GM21381 (cell line): ENCODE results near the gene TTYH3.
"Not testable (repeated sequence)": the region's sequence is repeated elsewhere in the genome, so short reads cannot be mapped to it uniquely, and the experiment has no call there.

Source experiments
- ATAC-seq: cut with Tn5 transposase; IDR thresholded peaks from one replicate; pipeline ENCODE4 v1.9.1; 2021; ENCODE audit warnings: mild to moderate bottlenecking, moderate library complexity; ENCODE audit not compliant: unreplicated experiment

Gene TTYH3

DNA sequence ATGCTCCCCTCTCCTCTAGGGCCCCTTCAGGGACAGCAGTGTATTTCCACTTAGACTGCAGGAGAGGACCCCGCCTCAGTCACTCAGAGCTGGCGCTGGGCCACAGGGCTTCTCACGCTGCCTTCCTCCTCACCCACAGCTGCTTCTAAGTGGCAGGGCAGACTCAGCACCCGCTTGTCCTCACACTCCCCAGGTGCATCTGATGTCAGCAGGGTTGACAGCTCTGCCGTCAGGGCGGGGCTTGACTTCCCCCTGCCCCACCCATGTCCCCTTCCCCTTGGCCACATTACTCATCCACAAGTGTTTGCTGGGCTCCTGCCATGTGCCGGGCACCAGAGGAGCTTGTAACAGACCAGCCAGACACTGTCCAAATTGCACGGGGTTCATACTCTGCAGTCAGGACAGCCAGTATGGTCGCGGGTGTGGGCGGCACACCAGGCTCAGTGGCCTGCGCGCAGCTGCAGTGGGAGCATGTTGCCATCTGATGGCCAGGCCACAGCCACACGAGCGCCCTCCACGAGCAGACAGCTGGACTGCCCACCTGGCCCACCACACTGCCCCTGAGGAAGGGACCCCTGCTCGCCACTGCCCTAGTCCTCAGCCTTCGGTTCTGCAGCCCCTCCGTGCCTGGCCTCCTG lies 29.3 kb upstream of the TTYH3 start:
- no peak for ATAC-seq

DNA sequence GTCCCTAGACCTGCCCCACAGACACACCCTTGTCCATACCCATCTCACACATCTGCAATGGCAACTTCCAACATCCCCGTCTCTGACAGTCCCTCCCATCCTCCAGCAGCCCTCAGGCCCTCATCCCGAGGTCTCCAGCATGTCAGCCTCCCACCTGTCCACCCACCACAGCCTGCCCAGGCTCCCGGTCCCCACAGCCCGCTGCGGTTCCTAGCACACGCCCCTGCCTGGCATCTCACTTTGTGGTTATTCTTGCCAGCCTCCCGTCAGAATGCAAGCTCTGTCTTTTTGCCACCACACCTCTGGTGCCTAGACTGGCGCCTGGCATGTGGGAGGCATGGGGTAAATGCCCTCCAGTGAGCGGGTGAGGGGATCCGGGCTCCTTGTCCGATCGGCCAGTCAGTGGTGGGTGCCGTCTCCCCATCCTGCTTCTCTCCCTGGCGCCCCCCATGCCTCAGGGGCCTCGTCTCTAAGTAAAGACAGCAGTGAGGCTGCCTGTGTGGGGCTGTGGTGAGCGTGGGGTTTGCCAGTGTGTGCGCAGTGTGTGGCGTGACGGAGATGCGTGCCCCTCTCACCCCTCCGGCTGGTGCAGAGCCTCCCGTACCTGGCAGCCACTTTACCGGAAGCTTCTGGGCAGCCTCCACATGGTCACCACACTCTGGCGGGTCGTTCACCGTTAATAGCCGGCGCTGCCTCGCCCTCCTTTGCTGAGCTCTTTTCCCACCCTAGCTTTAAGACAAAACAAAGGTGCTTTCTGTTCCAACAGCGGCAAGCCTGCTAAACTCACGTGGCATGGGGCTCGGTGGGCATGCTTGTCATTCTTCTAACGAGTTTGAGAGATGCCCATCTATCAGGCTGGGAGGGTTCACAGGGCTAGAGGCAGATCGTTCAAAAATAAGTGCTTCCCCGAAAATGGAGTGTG lies 28.5 kb upstream of the TTYH3 start:
- no peak for ATAC-seq

DNA sequence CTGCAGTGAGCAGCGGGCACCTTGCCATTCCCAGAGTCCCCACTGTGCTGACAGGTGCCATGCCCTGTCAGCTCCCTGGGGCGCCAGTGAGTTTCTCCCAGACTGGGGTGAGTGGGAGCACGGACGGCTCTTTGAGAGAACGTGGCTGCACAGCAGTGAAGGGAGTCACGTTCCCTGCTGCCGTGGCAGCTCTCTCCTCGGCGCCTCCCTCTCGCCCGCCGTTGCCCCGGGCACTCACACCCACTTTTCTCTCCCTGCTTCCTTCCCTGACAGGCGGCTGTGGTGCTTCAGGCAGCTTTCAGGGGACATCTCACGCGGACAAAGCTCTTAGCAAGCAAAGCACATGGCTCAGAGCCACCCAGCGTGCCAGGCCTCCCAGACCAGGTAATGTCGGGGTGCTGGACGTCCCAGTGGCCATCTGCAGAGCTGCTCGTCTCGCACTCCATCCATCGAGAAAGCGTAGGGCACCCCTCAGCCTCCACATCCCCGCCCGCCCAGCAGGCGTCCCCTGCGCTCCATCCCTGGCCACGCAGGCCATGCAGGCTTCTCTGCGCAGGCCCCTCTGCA lies 27.1 kb upstream of the TTYH3 start:
- ATAC-seq, result no peak

DNA sequence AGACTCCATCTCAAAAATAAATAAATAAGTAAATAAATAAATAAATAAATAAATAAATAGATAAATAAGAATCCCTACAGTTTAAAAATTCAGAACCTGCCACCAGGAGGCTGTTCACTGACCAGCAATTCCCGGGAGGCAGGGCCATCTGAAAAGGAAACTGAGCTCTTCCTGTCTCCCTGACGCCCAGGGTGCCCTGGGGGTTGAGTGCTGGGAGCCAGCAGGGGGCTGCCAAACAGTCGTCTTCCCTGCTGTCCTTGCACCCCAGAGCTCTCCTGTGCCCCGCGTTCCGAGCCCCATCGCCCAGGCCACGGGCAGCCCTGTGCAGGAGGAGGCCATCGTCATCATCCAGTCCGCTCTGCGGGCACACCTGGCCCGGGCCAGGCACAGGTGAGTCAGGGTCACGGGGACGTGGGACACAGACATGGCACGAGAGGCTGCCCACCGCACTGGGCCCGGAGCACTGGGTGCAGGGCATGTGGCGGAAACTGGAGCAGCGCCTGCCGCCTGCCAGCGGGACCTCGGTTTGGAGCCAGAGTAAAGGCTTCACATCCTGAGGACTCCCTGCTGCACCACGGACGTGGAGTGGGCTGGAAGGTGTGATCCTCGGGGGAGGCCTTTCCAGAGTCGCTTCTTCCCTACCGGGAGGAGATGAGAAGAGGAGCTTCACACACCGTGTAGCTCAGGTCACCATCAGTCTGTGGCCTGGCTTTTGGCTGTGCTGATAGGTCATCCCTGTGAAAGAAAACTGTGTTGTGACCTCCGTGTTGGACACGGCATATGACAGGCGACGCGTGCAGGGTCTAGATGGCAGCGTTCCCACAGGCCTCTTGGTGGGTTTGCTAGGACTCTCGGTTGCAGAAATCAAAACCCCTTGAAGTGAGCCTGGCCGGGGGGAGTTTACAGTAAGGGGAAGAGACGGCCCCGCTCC lies 25.9 kb upstream of the TTYH3 start:
- no peak for ATAC-seq

DNA sequence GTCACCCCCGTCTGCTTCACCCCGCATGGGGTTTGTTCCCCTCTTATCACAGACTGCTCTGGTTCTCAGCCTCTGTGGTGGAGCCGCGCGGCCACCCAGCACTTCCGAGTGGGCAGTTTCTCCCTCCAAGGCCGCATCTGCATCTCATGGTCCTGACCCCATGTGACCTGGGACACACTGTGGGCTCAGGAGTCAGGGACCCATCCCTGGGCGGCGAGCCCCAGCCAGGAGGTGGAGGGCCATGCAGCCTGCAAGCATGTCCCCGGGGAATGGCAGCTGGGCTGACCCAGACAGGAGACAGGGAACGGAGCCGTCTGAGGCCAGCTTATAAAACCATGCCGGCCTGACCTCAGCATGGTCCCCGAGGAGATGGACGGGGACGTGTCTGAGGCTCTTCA lies 25.2 kb upstream of the TTYH3 start:
- ATAC-seq, result no peak

DNA sequence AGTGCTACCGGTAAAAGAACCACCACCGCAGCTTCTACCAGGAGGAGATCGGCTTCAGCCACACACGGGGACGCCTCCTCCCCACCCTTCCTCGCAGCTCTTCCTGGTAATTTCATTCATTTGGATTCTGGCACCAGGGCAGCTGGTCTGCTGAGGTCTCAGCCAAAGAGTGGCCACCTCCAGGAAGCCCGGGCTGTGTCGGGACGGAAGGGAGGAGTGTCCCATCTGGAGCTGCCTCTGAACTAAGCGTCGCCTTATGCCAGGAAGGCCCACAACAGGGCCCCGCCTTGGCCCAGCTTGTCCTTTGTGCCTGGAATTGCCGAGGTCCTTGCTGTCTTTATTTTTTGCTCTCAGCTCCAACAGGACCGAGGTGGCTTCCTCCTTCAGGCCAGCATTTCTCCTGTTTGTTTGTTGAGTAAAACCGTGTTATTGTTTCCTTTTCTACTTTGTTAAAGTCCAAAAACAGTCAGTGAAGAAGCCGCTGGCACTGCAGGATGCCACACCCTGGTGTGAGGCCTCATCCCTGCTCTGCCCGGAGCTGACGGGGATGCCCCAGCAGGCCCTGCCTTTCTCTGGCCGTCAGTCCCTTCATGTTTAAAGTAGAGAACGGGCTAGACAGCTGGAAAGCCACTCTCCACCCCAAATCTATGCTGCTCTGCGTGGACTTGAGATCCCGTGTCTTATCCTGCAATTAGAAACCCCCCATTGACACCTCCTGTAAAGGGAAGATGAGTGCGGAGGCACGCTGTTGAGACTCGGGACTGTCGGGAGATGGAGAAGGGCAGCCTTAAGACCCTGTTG lies 24.5 kb upstream of the TTYH3 start:
- no peak for ATAC-seq

DNA sequence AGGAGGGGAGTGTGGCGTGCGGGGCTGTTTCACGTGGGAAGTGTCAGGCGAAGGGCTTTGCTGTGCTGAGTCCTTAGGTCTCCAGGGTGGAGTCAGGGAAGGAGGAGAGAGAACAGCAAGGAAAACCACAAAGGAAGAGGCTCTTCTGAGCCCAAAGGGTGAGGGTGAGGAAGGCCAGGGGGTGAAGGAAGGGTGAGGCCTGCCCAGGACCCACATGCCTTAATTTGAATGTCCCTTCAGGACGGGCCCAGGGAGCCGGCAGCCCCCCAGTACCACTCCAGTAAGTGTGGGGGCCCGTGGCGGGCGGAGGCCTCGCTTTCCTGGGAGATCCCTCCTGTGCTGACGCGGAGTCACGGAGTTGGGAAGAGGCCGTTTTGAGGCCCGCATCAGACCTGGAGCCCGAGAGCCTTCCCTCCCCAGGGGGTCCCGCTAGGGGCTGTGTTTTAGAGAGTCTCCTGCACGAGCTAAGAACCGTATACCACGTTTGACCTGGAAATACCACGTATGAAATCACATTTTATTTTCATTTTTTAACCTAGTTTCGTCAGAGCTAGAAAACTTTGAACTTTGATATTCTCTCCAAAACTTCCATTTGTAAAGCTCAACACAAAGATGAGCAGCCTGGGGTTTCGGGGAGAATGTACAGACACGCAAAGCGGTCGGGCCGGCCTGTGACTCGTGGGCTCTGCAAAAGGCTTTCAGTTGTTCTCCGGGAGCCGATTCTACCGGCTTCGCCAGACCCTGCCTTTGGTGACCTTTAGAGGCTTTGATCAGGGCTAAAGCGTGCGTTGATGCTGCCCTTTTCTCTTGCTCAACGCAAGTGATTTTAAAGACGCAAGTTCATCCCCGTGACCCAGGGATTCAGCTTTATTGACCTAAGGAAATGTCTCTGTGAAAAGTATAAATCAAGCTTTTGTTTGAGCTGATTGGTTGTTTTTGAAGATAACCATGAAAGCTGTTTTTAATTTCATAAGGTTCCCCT lies 23.6 kb upstream of the TTYH3 start:
- no peak for ATAC-seq

DNA sequence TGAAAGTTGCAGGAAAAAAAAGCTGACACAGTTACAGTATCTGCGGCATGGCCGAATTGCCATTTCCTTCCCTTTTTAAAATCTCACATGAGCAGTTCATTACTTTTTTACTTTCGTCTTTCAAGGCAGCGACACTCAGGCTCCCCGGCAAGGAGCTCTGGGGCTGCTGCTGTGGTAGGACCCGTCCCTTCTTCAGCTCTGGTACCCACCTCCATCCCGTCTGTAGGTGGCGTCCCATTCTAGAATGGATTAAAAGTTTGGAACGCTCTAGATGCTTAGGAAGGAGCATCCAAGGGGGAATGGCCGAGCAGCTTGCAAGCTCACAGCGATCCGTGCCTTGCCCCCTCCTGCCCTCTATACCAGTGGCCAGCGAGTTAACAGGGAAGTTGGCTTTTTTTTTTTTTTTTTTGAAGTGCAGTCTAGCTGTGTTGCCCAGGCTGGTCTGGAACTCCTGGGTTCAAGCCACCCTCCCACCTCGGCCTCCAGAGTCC lies 22.8 kb upstream of the TTYH3 start:
- peak; percentile 71 for ATAC-seq

DNA sequence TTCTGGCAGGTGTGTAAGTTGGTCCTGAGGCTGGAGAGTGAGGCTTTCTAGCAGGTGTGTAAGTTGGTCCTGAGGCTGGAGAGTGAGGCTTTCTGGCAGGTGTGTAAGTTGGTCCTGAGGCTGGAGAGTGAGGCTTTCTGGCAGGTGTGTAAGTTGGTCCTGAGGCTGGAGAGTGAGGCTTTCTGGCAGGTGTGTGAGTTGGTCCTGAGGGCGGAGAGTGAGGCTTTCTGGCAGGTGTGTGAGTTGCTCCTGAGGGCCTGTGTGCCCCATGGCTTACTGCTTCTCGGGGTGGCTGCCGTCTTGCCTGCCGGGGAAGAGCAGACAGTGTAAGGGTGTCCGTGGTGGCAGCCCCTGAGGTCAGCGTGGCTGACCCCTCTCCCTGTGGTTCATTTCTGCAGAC lies 22.1 kb upstream of the TTYH3 start:
- ATAC-seq, result not testable (repeated sequence)

DNA sequence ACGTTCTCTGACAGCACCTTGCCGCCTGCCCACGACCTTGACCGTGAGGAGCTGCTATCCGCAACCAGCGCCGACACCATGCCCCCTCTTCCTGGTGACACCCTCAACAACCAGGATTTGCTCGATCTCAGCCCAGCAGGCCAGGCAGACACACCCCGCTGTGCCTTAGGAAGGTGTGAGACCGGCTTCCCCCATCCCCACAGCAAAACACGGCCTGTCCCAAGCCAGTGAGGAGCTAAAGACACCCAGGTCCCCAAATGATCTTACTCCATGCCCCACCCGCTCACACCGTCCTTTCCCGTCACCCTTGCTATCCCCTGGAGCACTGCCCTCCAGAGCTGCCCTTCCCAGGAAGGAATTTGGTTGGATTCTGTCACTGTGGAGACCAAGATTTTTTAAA lies 21.3 kb upstream of the TTYH3 start:
- ATAC-seq, result no peak

DNA sequence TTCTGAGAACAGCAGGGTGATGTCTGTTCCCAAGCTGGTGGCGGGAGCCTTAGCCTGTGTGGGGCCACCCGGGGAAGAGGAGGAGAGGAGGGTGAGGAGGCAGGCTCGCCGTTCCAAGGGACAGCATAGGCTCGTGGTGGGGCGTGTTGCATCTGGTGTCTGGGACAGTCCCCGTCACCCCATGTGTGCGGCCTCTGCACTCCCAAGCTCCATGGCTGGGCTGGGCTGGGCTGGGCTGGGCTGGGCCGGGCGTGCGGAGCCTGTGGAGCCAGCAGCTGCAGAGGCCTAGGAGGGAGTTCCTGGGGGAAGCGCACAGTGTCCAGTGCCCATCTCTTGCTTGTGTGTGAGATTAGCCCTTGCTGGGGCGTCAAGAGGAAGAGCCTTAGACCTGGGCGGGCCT lies 20.9 kb upstream of the TTYH3 start:
- no peak for ATAC-seq

DNA sequence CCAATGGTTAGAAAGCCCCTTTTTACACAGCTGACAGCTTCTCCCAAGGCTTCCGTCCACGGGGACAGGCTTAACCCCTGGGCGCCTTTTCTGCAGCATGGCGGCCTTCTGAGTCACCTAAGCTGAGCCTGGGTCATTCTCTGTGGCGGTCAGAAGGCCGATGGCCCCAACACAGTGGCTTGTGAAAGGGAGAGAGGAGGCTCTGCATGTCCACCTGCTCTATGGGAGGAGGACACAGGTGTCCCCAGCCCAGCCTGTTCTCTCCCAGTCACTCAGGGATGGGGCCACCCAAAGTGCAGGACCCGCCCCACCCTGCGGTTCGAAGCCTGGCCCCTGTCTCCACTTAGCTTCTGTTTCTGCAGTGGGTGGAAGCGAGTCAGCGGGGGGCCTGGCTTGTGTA lies 20.4 kb upstream of the TTYH3 start:
- no peak for ATAC-seq

DNA sequence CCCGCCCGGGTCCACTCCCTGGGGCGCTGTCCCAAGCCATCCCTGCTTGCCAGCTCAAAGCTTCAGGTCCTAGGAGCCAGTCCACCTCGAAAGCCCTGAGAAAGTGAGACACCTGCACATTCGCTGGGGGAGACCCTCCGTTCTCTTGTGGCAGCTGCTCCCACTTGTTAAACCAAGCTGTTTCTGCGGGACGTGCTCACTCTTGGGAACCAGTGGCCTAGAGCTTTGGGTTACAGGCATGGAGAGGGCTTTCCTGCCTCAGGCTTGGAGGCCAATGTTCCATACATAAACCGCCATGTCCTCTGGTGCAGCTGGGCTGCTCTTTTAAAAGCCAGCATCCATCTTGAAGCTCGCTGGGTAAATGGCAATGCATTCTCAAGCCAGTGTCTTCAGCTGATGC lies 19.9 kb upstream of the TTYH3 start:
- ATAC-seq, result no peak

DNA sequence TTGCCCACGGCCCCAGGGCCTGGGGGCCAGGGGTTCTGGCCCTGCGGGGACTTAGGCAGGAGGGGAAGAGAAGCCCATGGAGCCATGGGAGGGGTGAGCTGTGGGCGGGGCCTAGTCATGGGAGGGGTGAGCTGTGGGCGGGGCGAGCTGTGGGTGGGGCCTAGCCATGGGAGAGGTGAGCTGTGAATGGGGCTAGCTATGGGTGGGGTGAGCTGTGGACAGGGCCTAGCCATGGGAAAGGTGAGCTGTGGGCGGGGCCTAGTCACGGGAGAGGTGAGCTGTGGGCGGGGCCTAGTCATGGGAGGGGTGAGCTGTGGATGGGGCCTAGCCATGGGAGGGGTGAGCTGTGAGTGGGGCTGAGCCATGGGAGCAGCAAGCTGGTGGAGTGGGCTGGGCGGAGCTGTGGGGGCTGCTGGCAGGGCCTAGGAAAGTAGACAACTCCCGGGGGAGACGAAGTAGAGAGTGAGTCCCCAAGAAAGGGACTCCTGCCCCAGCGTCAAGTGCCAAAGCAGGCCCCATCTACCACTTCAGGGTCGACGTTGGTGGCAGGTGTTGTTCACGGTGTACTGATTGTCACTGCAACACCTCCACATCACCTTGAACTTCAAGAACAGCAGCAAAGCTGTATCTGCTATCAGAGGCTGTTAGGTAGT lies 19.2 kb upstream of the TTYH3 start:
- no peak for ATAC-seq

DNA sequence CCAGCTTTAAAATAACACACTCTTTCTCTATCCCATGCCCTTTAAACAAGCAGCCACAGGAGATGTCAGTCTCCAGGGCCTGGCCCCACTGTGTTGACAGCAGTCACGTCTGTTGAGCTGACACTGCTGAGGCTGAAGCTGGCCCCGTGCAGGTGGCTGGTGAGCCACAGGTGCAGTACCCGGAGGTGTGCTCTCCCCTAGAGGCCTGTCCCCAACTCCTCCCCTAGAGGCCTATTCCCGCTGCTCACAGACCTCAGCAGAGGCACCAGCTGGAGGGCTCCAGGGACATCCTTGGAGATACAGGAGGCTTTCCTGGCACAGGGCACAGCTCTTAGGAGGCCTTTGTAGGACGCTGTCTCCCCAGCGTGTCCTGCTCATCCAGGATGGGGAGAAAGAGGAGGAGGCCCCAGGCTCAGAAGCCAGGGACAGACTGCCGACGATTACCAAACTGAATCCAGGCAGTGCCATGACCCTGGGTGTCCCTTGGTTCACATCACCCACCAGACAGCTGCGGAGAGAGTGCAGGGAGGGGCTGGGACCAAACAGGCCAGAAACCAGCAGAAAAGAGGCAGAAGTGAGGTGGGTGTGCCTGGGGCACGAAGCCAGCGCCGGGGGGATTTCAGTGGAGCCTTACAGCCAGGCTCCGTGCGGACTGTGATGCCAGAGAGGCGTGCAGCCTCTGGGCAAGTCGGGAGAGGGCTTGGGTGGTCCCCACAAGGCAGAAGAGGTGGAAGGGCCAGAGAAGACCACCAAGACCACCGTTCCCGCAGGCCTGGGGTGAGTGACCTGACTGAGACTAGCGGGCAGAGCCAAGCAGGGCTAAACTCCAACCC lies 18.5 kb upstream of the TTYH3 start:
- ATAC-seq, result no peak

DNA sequence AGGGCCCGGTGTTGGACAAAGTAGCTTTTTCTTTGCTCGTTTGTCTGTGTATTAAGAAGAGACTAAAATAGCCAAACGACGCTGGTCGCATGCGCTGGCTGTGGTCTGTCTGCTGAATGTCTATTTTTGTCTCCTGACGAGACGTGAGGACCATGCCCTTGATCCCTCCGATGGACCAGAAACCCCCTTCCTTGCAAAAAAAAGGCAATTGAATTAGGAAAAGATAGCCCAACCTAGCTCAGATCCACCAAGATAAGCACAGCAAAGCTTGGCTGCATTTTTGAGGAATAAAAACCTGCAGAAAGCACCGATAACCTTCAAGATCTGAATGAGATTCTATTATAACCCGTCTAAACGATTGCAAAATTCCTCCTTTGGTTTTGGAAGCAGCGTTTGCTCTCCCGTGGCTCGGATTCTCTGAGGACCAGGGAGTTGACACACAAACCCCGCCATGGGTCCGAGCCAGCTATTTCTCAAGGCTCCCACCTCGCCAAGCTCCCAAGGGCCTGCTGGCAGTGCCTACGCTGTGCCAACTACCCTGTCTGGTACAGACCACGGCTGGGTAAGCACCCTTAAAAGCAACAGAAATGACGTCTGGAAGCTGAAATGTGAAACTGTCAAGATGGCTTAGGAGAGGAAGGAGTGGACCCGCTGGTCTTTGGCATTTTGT lies 17.7 kb upstream of the TTYH3 start:
- no peak for ATAC-seq
